Muscle of leg (tissue), 11 donors: Measurements from ENCODE around the gene OLFML2A. TPM values are rescaled to one million over a fixed set of nuclear protein-coding genes. Genes with fewer than 3 reads are reported as not detected.

ENCODE experiments used
- DNase-seq: peaks from one replicate; pipeline ENCODE4 v3.0.0; 2013
- H3K27ac ChIP-seq: one replicate; pipeline ENCODE4 v1.5.1; 2013; ENCODE audit warnings: mild to moderate bottlenecking, low read length, control low read depth
- H3K27me3 ChIP-seq: one replicate; pipeline ENCODE4 v1.6.1; 2013; ENCODE audit warnings: low read length; ENCODE audit not compliant: control insufficient read depth, insufficient read depth
- H3K36me3 ChIP-seq: one replicate; pipeline ENCODE4 v1.6.1; 2013; ENCODE audit warnings: low read length; ENCODE audit not compliant: control insufficient read depth, insufficient read depth
- H3K4me1 ChIP-seq: one replicate; pipeline ENCODE4 v1.6.1; 2013; ENCODE audit warnings: low read length; ENCODE audit not compliant: control insufficient read depth, insufficient read depth
- H3K4me3 ChIP-seq: one replicate; pipeline ENCODE4 v1.5.1; 2013; ENCODE audit warnings: low read length, control low read depth
- H3K9me3 ChIP-seq: replicated peaks from 2 replicates; pipeline ENCODE4 v1.6.1; 2013; ENCODE audit warnings: low read depth, low read length; ENCODE audit not compliant: control insufficient read depth
- WGBS: methylation state at CpG from one replicate; pipeline ENCODE4 v1.1.5; 2013; ENCODE audit warnings: missing lambda C conversion rate; ENCODE audit not compliant: insufficient coverage; 5-methylcytosine and 5-hydroxymethylcytosine counted together
- polyA plus RNA-seq, 8 donors: library from polyadenylated mRNA; unstranded; fragments of 120-200 nt; gene quantifications; one replicate each; pipeline versions ENCODE4 v1.2.1 to v1.2.3, GENCODE V29; 2013; ENCODE audit warnings: inconsistent platforms in 1 of 8, low replicate concordance in 1 of 8; ENCODE audit not compliant: insufficient read length in 8 of 8, insufficient read depth in 1 of 8
- total RNA-seq: library from RNA; stranded (reverse); fragments of 120-200 nt; gene quantifications from one replicate; pipeline ENCODE4 v1.2.4, GENCODE V29; 2013

The OLFML2A gene
- total and polyA plus RNA-seq, 9 donors = 100 to 176 (median 142) TPM

- Histone ChIP-seq H3K27ac (no peak overlapping the region), H3K36me3 (no peaks in the 10 kb centered on the region), H3K9me3 (no peaks in the 10 kb centered on the region), H3K27me3 (peaks cover 5% of the 10 kb centered on the region), H3K4me3 (no peak overlapping the region), H3K4me1 (no peaks in the 10 kb centered on the region)
- no peak for DNase-seq
These were observed 18.2 kb upstream of the OLFML2A start for GRCh38 chr9:124758691-124759090.

- Histone ChIP-seq H3K36me3 (no peaks in the 10 kb centered on the region), H3K9me3 (no peaks in the 10 kb centered on the region), H3K4me1 (no peaks in the 10 kb centered on the region), H3K27me3 (peaks cover 5% of the 10 kb centered on the region), H3K27ac (no peak overlapping the region), H3K4me3 (no peak overlapping the region)
- DNase-seq = no peak
- WGBS = 87% methylated on average over 2 of the region's 2 CpGs
These were observed 17.6 kb upstream of the OLFML2A start for GRCh38 chr9:124759327-124759726.

- 80% methylated on average over 1 of the region's 2 CpGs for WGBS
- Histone ChIP-seq H3K4me1 (no peaks in the 10 kb centered on the region), H3K27me3 (peaks cover 8% of the 10 kb centered on the region), H3K9me3 (no peaks in the 10 kb centered on the region), H3K36me3 (no peaks in the 10 kb centered on the region), H3K4me3 (no peak overlapping the region), H3K27ac (no peak overlapping the region)
- no peak for DNase-seq
These were observed 16.2 kb upstream of the OLFML2A start for GRCh38 chr9:124760719-124761118.

GRCh38 chr9:124761196-124761595 lies 15.7 kb upstream of the OLFML2A start:
- WGBS = no CpG with 5 or more reads among the region's 2 CpGs

GRCh38 chr9:124761710-124762109 lies 15.2 kb upstream of the OLFML2A start:
- H3K36me3 ChIP-seq = no peaks in the 10 kb centered on the region
- no peak for DNase-seq
- no peaks in the 10 kb centered on the region for H3K9me3 ChIP-seq
- no CpG with 5 or more reads among the region's 3 CpGs for WGBS
- H3K27me3 ChIP-seq = peaks cover 7% of the 10 kb centered on the region
- no peaks in the 10 kb centered on the region for H3K4me1 ChIP-seq
- no peak overlapping the region for H3K27ac ChIP-seq
- no peak overlapping the region for H3K4me3 ChIP-seq

More at GRCh38 chr9:124761196-124761595, 15.7 kb upstream of the OLFML2A start:
- H3K36me3 ChIP-seq = no peaks in the 10 kb centered on the region
- H3K27ac ChIP-seq = no peak overlapping the region
- no peak for DNase-seq
- no peak overlapping the region for H3K4me3 ChIP-seq
- no peaks in the 10 kb centered on the region for H3K9me3 ChIP-seq
- H3K27me3 ChIP-seq = peaks cover 8% of the 10 kb centered on the region
- no peaks in the 10 kb centered on the region for H3K4me1 ChIP-seq

- no peak for DNase-seq
- Histone ChIP-seq H3K36me3 (no peaks in the 10 kb centered on the region), H3K27ac (no peak overlapping the region), H3K4me3 (no peak overlapping the region), H3K4me1 (no peaks in the 10 kb centered on the region), H3K9me3 (no peaks in the 10 kb centered on the region), H3K27me3 (peaks cover 6% of the 10 kb centered on the region)
- WGBS = no CpG with 5 or more reads among the region's 3 CpGs
These were observed 14.3 kb upstream of the OLFML2A start for GRCh38 chr9:124762633-124763032.

GRCh38 chr9:124764774-124765438 lies 12.0 kb upstream of the OLFML2A start:
- no peak overlapping the region for H3K4me3 ChIP-seq
- no peak overlapping the region for H3K27ac ChIP-seq
- no CpG with 5 or more reads among the region's 6 CpGs for WGBS
- peaks cover 19% of the 10 kb centered on the region for H3K27me3 ChIP-seq
- H3K36me3 ChIP-seq = no peaks in the 10 kb centered on the region
- H3K9me3 ChIP-seq = no peaks in the 10 kb centered on the region
- H3K4me1 ChIP-seq = peaks cover 7% of the 10 kb centered on the region
- DNase-seq = no peak

GRCh38 chr9:124765439-124765835 lies 11.5 kb upstream of the OLFML2A start:
- Histone ChIP-seq H3K4me3 (no peak overlapping the region), H3K4me1 (peaks cover 12% of the 10 kb centered on the region), H3K9me3 (no peaks in the 10 kb centered on the region), H3K36me3 (no peaks in the 10 kb centered on the region), H3K27ac (no peak overlapping the region), H3K27me3 (peaks cover 24% of the 10 kb centered on the region)
- DNase-seq = no peak
- WGBS = no CpG with 5 or more reads among the region's 6 CpGs

- no peak overlapping the region for H3K27ac ChIP-seq
- no peak overlapping the region for H3K4me3 ChIP-seq
- H3K4me1 ChIP-seq = peaks cover 14% of the 10 kb centered on the region
- no peaks in the 10 kb centered on the region for H3K9me3 ChIP-seq
- H3K36me3 ChIP-seq = no peaks in the 10 kb centered on the region
- DNase-seq = no peak
- WGBS = no CpG with 5 or more reads among the region's 1 CpG
- H3K27me3 ChIP-seq = peaks cover 29% of the 10 kb centered on the region
These were observed 10.6 kb upstream of the OLFML2A start for GRCh38 chr9:124766326-124766725.

GRCh38 chr9:124766815-124767554 lies 9.9 kb upstream of the OLFML2A start:
- H3K9me3 ChIP-seq = no peaks in the 10 kb centered on the region
- no peak overlapping the region for H3K4me3 ChIP-seq
- WGBS = no CpG with 5 or more reads among the region's 4 CpGs
- no peak for DNase-seq
- no peaks in the 10 kb centered on the region for H3K36me3 ChIP-seq
- H3K4me1 ChIP-seq = peaks cover 18% of the 10 kb centered on the region
- peaks cover 29% of the 10 kb centered on the region for H3K27me3 ChIP-seq
- H3K27ac ChIP-seq = no peak overlapping the region
